HepG2 (cell line): ENCODE measurements around the gene FAM184B. TPM values are rescaled to one million over a fixed set of nuclear protein-coding genes. Genes with fewer than 3 reads are reported as not detected.

Experiments used
- ATAC-seq: fragments of 200-7000 bp; cut with Tn5 transposase; 3 replicates; pipeline ENCODE4 v1.9.1; 2020; ENCODE audit warnings: mild to moderate bottlenecking, moderate library complexity
- BruUV-seq: library from RNA; stranded (reverse); fragments of 400-500 nt; replicated peaks from 2 replicates; lab custom pipeline; 2021; lab: Mats Ljungman, UMichigan
- CTCF ChIA-PET: fragments of 300-600 bp; formaldehyde crosslinking; extraction: SDS; loops from one replicate; lab custom pipeline; 2021; ENCODE audit warnings: low total read pairs, inconsistent platforms, low intra/inter-chr PET ratio; lab: Yijun Ruan, JAX
- POLR2A ChIA-PET: fragments of 350-600 bp; sonication (Branson Sonifier 250); formaldehyde crosslinking; loops from one replicate; lab custom pipeline; 2020; ENCODE audit warnings: antibody characterized with exemption, inconsistent platforms; lab: Yijun Ruan, JAX
- DNase-seq: peaks from one replicate; pipeline ENCODE4 v3.0.0-alpha.2; 2015; ENCODE audit warnings: low spot score
- FAIRE-seq: peaks from 3 replicates; lab custom pipeline; 2011; peaks lifted over from hg19 to GRCh38; lab: Jason Lieb, UNC
- H2AFZ ChIP-seq: one replicate; pipeline ENCODE4 v1.6.1; 2011; ENCODE audit warnings: low read length, inconsistent platforms
- H3K27ac ChIP-seq: fragments of 300-600 bp; 3 replicates; pipeline ENCODE4 v1.8.0; 2011; ENCODE audit warnings: mixed run types, mild to moderate bottlenecking, mixed read lengths, low read length, inconsistent platforms; ENCODE audit not compliant: insufficient read depth; ENCODE audit errors: extremely low read length
- H3K27me3 ChIP-seq, 2 experiments: fragments of 200-600 bp in 1 of 2; 2 replicates in 1 of 2; 3 replicates in 1 of 2; pipeline versions ENCODE4 v1.6.0 to v1.8.0; 2011; ENCODE audit warnings: low read length in 2 of 2, mild to moderate bottlenecking in 2 of 2, moderate library complexity in 2 of 2, inconsistent platforms in 1 of 2; ENCODE audit not compliant: insufficient read depth in 2 of 2, control insufficient read depth in 1 of 2
- H3K36me3 ChIP-seq, 2 experiments: fragments of 200-600 bp in 1 of 2; replicated peaks in 1 of 2; 2 replicates in 1 of 2; 3 replicates in 1 of 2; pipeline versions ENCODE4 v1.5.1 to v1.8.0; 2011; ENCODE audit warnings: low read length in 2 of 2, inconsistent platforms in 1 of 2; ENCODE audit not compliant: insufficient read depth in 2 of 2, control insufficient read depth in 1 of 2
- H3K4me1 ChIP-seq: 2 replicates; pipeline ENCODE4 v1.5.1; 2012; ENCODE audit warnings: low read length, inconsistent platforms; ENCODE audit not compliant: insufficient read depth
- H3K4me2 ChIP-seq: 2 replicates; pipeline ENCODE4 v1.6.0; 2011; ENCODE audit warnings: low read depth, low read length, inconsistent platforms
- H3K4me3 ChIP-seq, 3 experiments: fragments of 200-600 bp in 1 of 3; sonication (generic), shearing (Covaris generic) in 1 of 3; replicated peaks in 1 of 3; 2 replicates each; pipeline ENCODE4 v1.5.1; 2011 to 2016; ENCODE audit warnings: low read length in 3 of 3, inconsistent platforms in 2 of 3, low read depth in 2 of 3, mild to moderate bottlenecking in 2 of 3, control low read depth in 1 of 3, mixed read lengths in 1 of 3; ENCODE audit not compliant: insufficient read depth in 1 of 3
- H3K79me2 ChIP-seq: one replicate; pipeline ENCODE4 v1.6.1; 2011; ENCODE audit warnings: low read length, inconsistent platforms; ENCODE audit not compliant: insufficient read depth
- H3K9ac ChIP-seq: 2 replicates; pipeline ENCODE4 v1.6.0; 2011; ENCODE audit warnings: mild to moderate bottlenecking, low read depth, low read length, inconsistent platforms; ENCODE audit not compliant: insufficient read depth
- H3K9me3 ChIP-seq: 2 replicates; pipeline ENCODE4 v1.5.1; 2012; ENCODE audit warnings: mild to moderate bottlenecking, low read length
- H4K20me1 ChIP-seq: 2 replicates; pipeline ENCODE4 v1.6.0; 2011; ENCODE audit warnings: inconsistent platforms, mild to moderate bottlenecking, low read length, moderate library complexity; ENCODE audit not compliant: insufficient read depth
- BCLAF1 ChIP-seq: fragments of 450-650 bp; IDR thresholded peaks from 2 replicates; pipeline ENCODE4 v1.6.1; 2017; ENCODE audit warnings: mild to moderate bottlenecking
- DDIT3 ChIP-seq: sonication (generic); formaldehyde crosslinking; IDR thresholded peaks from 2 replicates; pipeline ENCODE4 v1.4.0; 2020; ENCODE audit warnings: mild to moderate bottlenecking, missing genetic modification reagents
- DNMT1 ChIP-seq: sonication (generic); formaldehyde crosslinking; IDR thresholded peaks from 2 replicates; pipeline ENCODE4 v1.5.1; 2020; ENCODE audit warnings: mild to moderate bottlenecking, missing genetic modification reagents
- FOXA1 ChIP-seq, 2 experiments: fragments of 450-650 bp in 1 of 2; sonication (generic) in 1 of 2; formaldehyde crosslinking in 1 of 2; IDR thresholded peaks; 2 replicates each; pipeline versions ENCODE4 v1.4.0 to v1.6.1; 2016 to 2020; ENCODE audit warnings: missing genetic modification reagents in 1 of 2
- FOXP4 ChIP-seq: sonication (generic); formaldehyde crosslinking; IDR thresholded peaks from 2 replicates; pipeline ENCODE4 v1.4.0; 2020; ENCODE audit warnings: missing genetic modification reagents
- MIXL1 ChIP-seq: IDR thresholded peaks from 2 replicates; pipeline ENCODE4 v1.6.1; 2016
- SRSF9 ChIP-seq: fragments of 200-400 bp; formaldehyde crosslinking; IDR thresholded peaks from 2 replicates; pipeline ENCODE4 v1.6.1; 2018; ENCODE audit warnings: borderline replicate concordance, mild to moderate bottlenecking, low read depth, low read length; ENCODE audit not compliant: insufficient read depth, poor library complexity, severe bottlenecking
- STAG1 ChIP-seq: sonication (generic); formaldehyde crosslinking; IDR thresholded peaks from 2 replicates; pipeline ENCODE4 v1.4.0; 2020; ENCODE audit warnings: missing genetic modification reagents
- ZNF282 ChIP-seq: fragments of 450-650 bp; IDR thresholded peaks from 2 replicates; pipeline ENCODE4 v1.6.1; 2018; ENCODE audit not compliant: partially characterized antibody
- WGBS: methylation state at CpG from one replicate; pipeline ENCODE4 v1.1.6; 2017; ENCODE audit warnings: low lambda C conversion rate; 5-methylcytosine and 5-hydroxymethylcytosine counted together
- in situ Hi-C: cut with HindIII; loops from 2 replicates; pipeline ENCODE4 v1.10.0; 2017; ENCODE audit warnings: low pct_unique_long_range_greater_than_20kb; ENCODE audit not compliant: extremely low pct_ligation_motif_present
- intact Hi-C: fragments of 100-400 bp; cut with micrococcal nuclease; formaldehyde crosslinking; loops from one replicate; pipeline ENCODE4 v1.10.0; 2022; ENCODE audit not compliant: unreplicated experiment
- polyA plus RNA-seq, 8 experiments: library from polyadenylated mRNA; depleted of rRNA in 3 of 8; stranded (reverse) in 7 of 8; unstranded in 1 of 8; fragments of >200 nt; fragmentation: Illumina TruSeq in 4 of 8; extraction: Trizol in 4 of 8; gene quantifications; 2 replicates each; pipeline versions ENCODE4 v1.2.1 to v1.2.3, GENCODE V29; 2011 to 2016; ENCODE audit warnings: low read depth in 4 of 8, missing spikeins in 1 of 8, mixed read lengths in 1 of 8; ENCODE audit not compliant: insufficient read depth in 1 of 8
- total RNA-seq, 5 experiments: library from RNA; depleted of rRNA; stranded (reverse); fragments of >200 nt; fragmentation: Illumina TruSeq; extraction: Trizol; gene quantifications; 2 replicates each; pipeline ENCODE4 v1.2.3, GENCODE V29; 2016; ENCODE audit warnings: low read depth in 1 of 5
- TF ChIP-seq, protein P1 (sequence below): sonication (generic); formaldehyde crosslinking; IDR thresholded peaks from 2 replicates; pipeline ENCODE4 v1.5.0; 2020; ENCODE audit warnings: mild to moderate bottlenecking, missing genetic modification reagents, moderate library complexity

The FAM184B gene
- total and polyA plus RNA-seq, 2 of the 13 experiments (the other 11 are each of a cell fraction or from before 2014, with no cell fraction given), result not detected

GRCh38 chr4:17817027-17817426 lies 35.6 kb upstream of the FAM184B start:
- ChIA-PET POLR2A (no interaction called here), CTCF (interaction anchor here (1.3 to 2.4 kb wide), 2 partner anchors 550 to 777 kb away, joined by 5 to 16 read pairs; no protein-coding TSS in a partner anchor)
- Histone ChIP-seq H3K4me3 (no peak overlapping the region), H4K20me1 (no peaks in the 10 kb centered on the region), H2AFZ (no peak overlapping the region), H3K36me3 (peaks cover 2 to 28% of the 10 kb centered on the region in 2 experiments; a peak in 3 of 5 replicates), H3K4me2 (no peak overlapping the region), H3K9ac (no peak overlapping the region), H3K27ac (no peak overlapping the region), H3K79me2 (peaks cover 37% of the 10 kb centered on the region), H3K4me1 (peaks cover 18% of the 10 kb centered on the region), H3K27me3 (no peaks in the 10 kb centered on the region; a peak in 1 of 5 replicates), H3K9me3 (no peaks in the 10 kb centered on the region)
- WGBS, result 94% methylated on average over 5 of the region's 5 CpGs
- peak; percentile 51 for FAIRE-seq
- in situ Hi-C loops, result loop anchor here (5.0 to 10.0 kb wide), 3 partner anchors 208 to 775 kb away; partner anchors contain the start of gene LCORL
- peak; percentile 65 for ATAC-seq
- 0 out of 2 replicates have a peak, but pooled peaks have one; percentile 38 for TF ChIP-seq MIXL1
- no peak for TF ChIP-seq ZNF282
- peak; percentile 64 for TF ChIP-seq STAG1 (CRISPR knock-in tag)
- no peak for TF ChIP-seq FOXA1 (IDR thresholded peaks at IDR 0.05)
- 0 out of 2 replicates have a peak, but pooled peaks have one; percentile 33 for TF ChIP-seq FOXA1 (CRISPR knock-in tag; IDR thresholded peaks at IDR 0.05)
- TF ChIP-seq, protein P1, sequence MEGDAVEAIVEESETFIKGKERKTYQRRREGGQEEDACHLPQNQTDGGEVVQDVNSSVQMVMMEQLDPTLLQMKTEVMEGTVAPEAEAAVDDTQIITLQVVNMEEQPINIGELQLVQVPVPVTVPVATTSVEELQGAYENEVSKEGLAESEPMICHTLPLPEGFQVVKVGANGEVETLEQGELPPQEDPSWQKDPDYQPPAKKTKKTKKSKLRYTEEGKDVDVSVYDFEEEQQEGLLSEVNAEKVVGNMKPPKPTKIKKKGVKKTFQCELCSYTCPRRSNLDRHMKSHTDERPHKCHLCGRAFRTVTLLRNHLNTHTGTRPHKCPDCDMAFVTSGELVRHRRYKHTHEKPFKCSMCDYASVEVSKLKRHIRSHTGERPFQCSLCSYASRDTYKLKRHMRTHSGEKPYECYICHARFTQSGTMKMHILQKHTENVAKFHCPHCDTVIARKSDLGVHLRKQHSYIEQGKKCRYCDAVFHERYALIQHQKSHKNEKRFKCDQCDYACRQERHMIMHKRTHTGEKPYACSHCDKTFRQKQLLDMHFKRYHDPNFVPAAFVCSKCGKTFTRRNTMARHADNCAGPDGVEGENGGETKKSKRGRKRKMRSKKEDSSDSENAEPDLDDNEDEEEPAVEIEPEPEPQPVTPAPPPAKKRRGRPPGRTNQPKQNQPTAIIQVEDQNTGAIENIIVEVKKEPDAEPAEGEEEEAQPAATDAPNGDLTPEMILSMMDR, result peak; percentile 55
- DNase-seq, result peak; percentile 29
- BruUV-seq, result no TSS peak
- intact Hi-C loops, result loop anchor here (1.0 kb wide), 2 partner anchors 550 to 776 kb away; no protein-coding TSS in a partner anchor

DNA sequence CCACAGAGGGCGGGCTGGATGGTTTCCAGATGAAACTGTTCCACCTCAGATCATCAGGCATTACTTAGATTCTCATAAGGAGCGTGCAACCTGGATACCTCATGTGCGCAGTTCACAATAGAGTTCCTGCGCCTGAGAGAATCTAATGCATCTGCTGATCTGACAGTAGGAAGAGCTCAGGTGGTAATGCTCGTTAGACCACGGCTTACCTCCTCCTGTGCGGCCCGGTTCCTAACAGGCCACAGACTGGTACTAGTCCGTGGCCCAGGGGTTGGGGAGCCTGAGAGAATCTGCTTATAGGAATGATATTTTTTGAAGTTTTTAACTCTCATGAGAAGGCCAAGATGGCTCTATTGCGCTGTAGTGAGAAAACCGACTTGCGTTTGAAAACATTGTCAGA lies 34.7 kb upstream of the FAM184B start:
- no peak overlapping the region for H3K9ac ChIP-seq
- FAIRE-seq (no peak), ATAC-seq (no peak), DNase-seq (no peak)
- H3K27ac ChIP-seq, result no peak overlapping the region
- no TSS peak for BruUV-seq
- intact Hi-C loops (no loop called here), in situ Hi-C loops (loop anchor here (5.0 to 10.0 kb wide), 3 partner anchors 209 to 776 kb away; partner anchors contain the start of gene LCORL)
- ChIA-PET POLR2A (no interaction called here), CTCF (no interaction called here)
- H3K79me2 ChIP-seq, result peaks cover 46% of the 10 kb centered on the region
- H3K27me3 ChIP-seq, result no peaks in the 10 kb centered on the region; a peak in 2 of 5 replicates
- 97% methylated on average over 11 of the region's 12 CpGs for WGBS
- peaks cover 18% of the 10 kb centered on the region for H3K4me1 ChIP-seq
- peaks cover 2 to 28% of the 10 kb centered on the region in 2 experiments; a peak in 3 of 5 replicates for H3K36me3 ChIP-seq
- H3K9me3 ChIP-seq, result no peaks in the 10 kb centered on the region
- no peaks in the 10 kb centered on the region for H4K20me1 ChIP-seq
- H2AFZ ChIP-seq, result no peak overlapping the region
- no peak overlapping the region for H3K4me2 ChIP-seq
- no peak overlapping the region for H3K4me3 ChIP-seq
- TF ChIP-seq DDIT3 (CRISPR knock-in tag), result no peak
- no peak for TF ChIP-seq FOXP4 (CRISPR knock-in tag)
- no peak for TF ChIP-seq SRSF9
- no peak for TF ChIP-seq DNMT1
- no peak for TF ChIP-seq BCLAF1
